Measurements from ENCODE around the gene FAM50B.

- TF ChIP-seq HOXA7 (CRISPR knock-in tag; IDR thresholded peaks at IDR 0.05; ENCODE audit: borderline replicate concordance) (no peak), YY1 (tag by site-specific recombination; IDR thresholded peaks at IDR 0.05) (no peak)
Observed at GRCh38 chr6:3887150-3887700, 38.1 kb downstream of the FAM50B start.
